Neural cell (in vitro differentiated cells): ENCODE measurements around the gene CTBP2. TPM values are rescaled to one million over a fixed set of nuclear protein-coding genes. Genes with fewer than 3 reads are reported as not detected.

Experiments used
- H2AFZ ChIP-seq: fragments of 200-600, 300-800 bp; sonication (generic), shearing (Covaris generic); 2 replicates; pipeline ENCODE4 v1.6.0; 2014; ENCODE audit warnings: low read depth, mild to moderate bottlenecking, antibody characterized with exemption, low read length, moderate library complexity
- H3F3A ChIP-seq: fragments of 200-600 bp; shearing (Covaris generic); 2 replicates; pipeline ENCODE4 v1.6.1; 2016; ENCODE audit warnings: mild to moderate bottlenecking, moderate library complexity, mixed read lengths, antibody characterized with exemption, low read length; ENCODE audit not compliant: insufficient read depth, poor library complexity, severe bottlenecking
- H3K27ac ChIP-seq: fragments of 200-600, 300-800 bp; sonication (generic), shearing (Covaris generic); 2 replicates; pipeline ENCODE4 v1.5.1; 2014; ENCODE audit warnings: mild to moderate bottlenecking, low read length, moderate library complexity
- H3K27me3 ChIP-seq: fragments of 300-800, 200-600 bp; sonication (generic), shearing (Covaris generic); 2 replicates; pipeline ENCODE4 v1.6.0; 2014; ENCODE audit warnings: mild to moderate bottlenecking, low read depth, low read length, moderate library complexity; ENCODE audit not compliant: insufficient read depth
- H3K36me3 ChIP-seq: fragments of 300-800, 200-600 bp; sonication (generic), shearing (Covaris generic); 2 replicates; pipeline ENCODE4 v1.5.1; 2014; ENCODE audit warnings: mild to moderate bottlenecking, antibody characterized with exemption, low read length, moderate library complexity; ENCODE audit not compliant: insufficient read depth
- H3K4me2 ChIP-seq: fragments of 300-800, 200-600 bp; sonication (generic), shearing (Covaris generic); 2 replicates; pipeline ENCODE4 v1.6.0; 2014; ENCODE audit warnings: mild to moderate bottlenecking, low read length
- H3K4me3 ChIP-seq: fragments of 300-800, 200-600 bp; sonication (generic), shearing (Covaris generic); 2 replicates; pipeline ENCODE4 v1.5.1; 2014; ENCODE audit warnings: mild to moderate bottlenecking, low read length, moderate library complexity
- H3K79me2 ChIP-seq: fragments of 200-600 bp; shearing (Covaris generic); replicated peaks from 2 replicates; pipeline ENCODE4 v1.6.0; 2014; ENCODE audit warnings: mild to moderate bottlenecking, low read length, moderate library complexity; ENCODE audit not compliant: insufficient read depth
- H3K9ac ChIP-seq: fragments of 300-800, 200-600 bp; sonication (generic), shearing (Covaris generic); 2 replicates; pipeline ENCODE4 v1.6.1; 2016; ENCODE audit warnings: mild to moderate bottlenecking, low read length, mixed read lengths
- H3K9me2 ChIP-seq: fragments of 200-600 bp; shearing (Covaris generic); 2 replicates; pipeline ENCODE4 v1.6.1; 2016; ENCODE audit warnings: mild to moderate bottlenecking, low read length, mixed read lengths; ENCODE audit not compliant: insufficient read depth
- H3K9me3 ChIP-seq: fragments of 200-600, 300-800 bp; sonication (generic), shearing (Covaris generic); 2 replicates; pipeline ENCODE4 v1.6.1; 2016; ENCODE audit warnings: mild to moderate bottlenecking, mixed run types, low read length, moderate library complexity, mixed read lengths
- H4K20me1 ChIP-seq: fragments of 200-600 bp; shearing (Covaris generic); 2 replicates; pipeline ENCODE4 v1.6.1; 2016; ENCODE audit warnings: mild to moderate bottlenecking, mixed run types; ENCODE audit not compliant: insufficient read depth
- EZH2 ChIP-seq: fragments of 200-600, 300-800 bp; shearing (Covaris generic), sonication (generic); IDR thresholded peaks from 2 replicates; pipeline ENCODE4 v1.6.1; 2014; ENCODE audit warnings: antibody characterized with exemption, low read length, borderline replicate concordance, mild to moderate bottlenecking; ENCODE audit not compliant: insufficient read depth, poor library complexity, severe bottlenecking
- POLR2AphosphoS5 ChIP-seq: IDR thresholded peaks from 2 replicates; pipeline ENCODE4 v1.6.1; 2012
- RAD21 ChIP-seq: fragments of 450-650 bp; conservative IDR thresholded peaks from 2 replicates; pipeline ENCODE4 v1.6.1; 2014; ENCODE audit warnings: antibody characterized with exemption, mild to moderate bottlenecking, moderate library complexity
- SMC3 ChIP-seq: fragments of 450-650 bp; conservative IDR thresholded peaks from 2 replicates; pipeline ENCODE4 v1.6.1; 2014; ENCODE audit warnings: antibody characterized with exemption, mild to moderate bottlenecking, moderate library complexity; ENCODE audit not compliant: poor library complexity
- polyA plus RNA-seq: library from polyadenylated mRNA; depleted of rRNA; stranded (reverse); fragments of >200 nt; gene quantifications from 2 replicates; pipeline ENCODE4 v1.2.3, GENCODE V29; 2014
- TF ChIP-seq, protein P1 (sequence below): fragments of 450-650 bp; IDR thresholded peaks from 2 replicates; pipeline ENCODE4 v1.5.1; 2014; ENCODE audit warnings: antibody characterized with exemption, mild to moderate bottlenecking, moderate library complexity; ENCODE audit not compliant: poor library complexity, severe bottlenecking

CTBP2 gene
- polyA plus RNA-seq, 1 donor from 2014 or later = 59.5 TPM

DNA sequence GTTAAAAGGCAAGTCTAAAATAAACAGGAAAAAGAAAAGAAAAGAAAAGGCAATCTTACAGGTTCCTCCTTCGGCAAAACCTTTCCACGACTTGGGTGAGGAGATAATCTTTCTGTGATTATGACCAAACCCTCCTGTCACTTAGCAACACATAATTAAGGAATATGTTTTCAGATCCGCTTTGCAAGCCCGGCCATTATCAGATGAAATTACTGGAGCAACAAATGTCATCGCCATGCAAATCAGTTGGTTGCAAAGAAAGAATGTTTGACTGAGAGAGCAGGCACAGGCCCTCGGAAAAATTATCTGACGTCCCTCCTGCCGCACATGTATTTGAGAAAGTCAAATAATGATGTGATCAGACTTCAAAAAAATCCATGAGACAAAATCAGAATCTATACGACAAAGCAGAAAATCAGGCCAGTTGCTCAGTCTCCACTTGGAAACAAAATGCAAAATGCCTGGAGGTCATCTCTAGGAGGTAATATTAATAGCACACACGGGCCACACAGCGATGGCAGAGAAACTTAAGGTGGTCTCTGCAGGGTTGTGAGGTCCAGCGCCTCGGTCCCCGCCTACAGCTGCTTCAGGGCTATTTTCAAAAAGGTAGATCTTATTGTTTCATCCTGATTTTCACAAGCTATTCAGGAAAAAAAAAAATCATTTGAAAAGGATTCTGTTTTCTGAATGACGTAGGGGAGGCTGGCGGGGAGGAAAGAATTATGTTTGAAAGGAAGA is 135.7 kb downstream of the CTBP2 start:
- TF ChIP-seq, protein P1, sequence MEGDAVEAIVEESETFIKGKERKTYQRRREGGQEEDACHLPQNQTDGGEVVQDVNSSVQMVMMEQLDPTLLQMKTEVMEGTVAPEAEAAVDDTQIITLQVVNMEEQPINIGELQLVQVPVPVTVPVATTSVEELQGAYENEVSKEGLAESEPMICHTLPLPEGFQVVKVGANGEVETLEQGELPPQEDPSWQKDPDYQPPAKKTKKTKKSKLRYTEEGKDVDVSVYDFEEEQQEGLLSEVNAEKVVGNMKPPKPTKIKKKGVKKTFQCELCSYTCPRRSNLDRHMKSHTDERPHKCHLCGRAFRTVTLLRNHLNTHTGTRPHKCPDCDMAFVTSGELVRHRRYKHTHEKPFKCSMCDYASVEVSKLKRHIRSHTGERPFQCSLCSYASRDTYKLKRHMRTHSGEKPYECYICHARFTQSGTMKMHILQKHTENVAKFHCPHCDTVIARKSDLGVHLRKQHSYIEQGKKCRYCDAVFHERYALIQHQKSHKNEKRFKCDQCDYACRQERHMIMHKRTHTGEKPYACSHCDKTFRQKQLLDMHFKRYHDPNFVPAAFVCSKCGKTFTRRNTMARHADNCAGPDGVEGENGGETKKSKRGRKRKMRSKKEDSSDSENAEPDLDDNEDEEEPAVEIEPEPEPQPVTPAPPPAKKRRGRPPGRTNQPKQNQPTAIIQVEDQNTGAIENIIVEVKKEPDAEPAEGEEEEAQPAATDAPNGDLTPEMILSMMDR = no peak
- TF ChIP-seq RAD21 = no peak
- no peaks in the 10 kb centered on the region for H3K27me3 ChIP-seq
- H3K27ac ChIP-seq = peak overlapping the region; percentile 11
- no peaks in the 10 kb centered on the region for H3K9me3 ChIP-seq
- H3K4me3 ChIP-seq = peak overlapping the region; percentile 23
- H3K9ac ChIP-seq = no peak overlapping the region
- no peaks in the 10 kb centered on the region for H4K20me1 ChIP-seq
- peaks cover 21% of the 10 kb centered on the region for H3K79me2 ChIP-seq
- H3K36me3 ChIP-seq = no peaks in the 10 kb centered on the region
- H3K4me2 ChIP-seq = peak overlapping the region; percentile 12
- H3F3A ChIP-seq = no peaks in the 10 kb centered on the region
- H3K9me2 ChIP-seq = no peaks in the 10 kb centered on the region
- H2AFZ ChIP-seq = no peak overlapping the region

DNA sequence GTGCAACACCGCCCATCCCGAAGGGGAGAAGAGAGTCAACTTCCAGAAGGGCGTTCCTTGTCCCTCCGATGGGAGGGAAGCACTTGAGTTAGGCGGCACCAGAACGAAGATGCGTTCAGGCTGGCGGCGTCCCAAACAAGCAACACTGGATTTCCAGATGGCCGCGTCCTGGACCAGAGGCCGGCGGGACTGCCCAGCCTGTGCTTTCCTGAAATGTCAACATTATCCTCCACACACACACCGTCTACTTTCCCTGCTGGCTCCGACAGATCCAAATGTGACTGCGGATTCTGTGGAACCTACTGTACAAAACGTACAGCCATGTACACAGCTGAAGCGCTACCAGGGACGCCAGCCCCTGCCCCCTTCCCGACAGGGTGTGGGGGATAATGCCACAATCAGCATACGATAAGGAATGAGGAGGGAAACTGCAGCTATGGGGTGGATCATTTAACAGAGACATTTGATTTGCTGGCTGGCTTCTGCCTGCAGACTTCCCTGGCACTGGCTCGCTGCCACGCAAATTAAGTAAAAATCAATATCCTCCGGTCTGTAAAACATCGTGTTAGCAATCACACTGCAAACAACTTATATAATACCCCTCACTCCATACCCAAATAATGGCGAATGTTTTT is 136.4 kb downstream of the CTBP2 start:
- peaks cover 28% of the 10 kb centered on the region for H3K79me2 ChIP-seq
- H3K9me2 ChIP-seq = no peaks in the 10 kb centered on the region
- peak overlapping the region; percentile 23 for H3K4me3 ChIP-seq
- H3K4me2 ChIP-seq = peak overlapping the region; percentile 12
- no peak overlapping the region for H2AFZ ChIP-seq
- H3F3A ChIP-seq = no peaks in the 10 kb centered on the region
- no peaks in the 10 kb centered on the region for H4K20me1 ChIP-seq
- no peaks in the 10 kb centered on the region for H3K36me3 ChIP-seq
- peak overlapping the region; percentile 11 for H3K27ac ChIP-seq
- H3K9ac ChIP-seq = no peak overlapping the region
- H3K27me3 ChIP-seq = no peaks in the 10 kb centered on the region
- TF ChIP-seq POLR2AphosphoS5 = no peak
- TF ChIP-seq SMC3 = no peak
- no peak for TF ChIP-seq EZH2
- TF ChIP-seq, protein P1 = no peak
- no peaks in the 10 kb centered on the region for H3K9me3 ChIP-seq

DNA sequence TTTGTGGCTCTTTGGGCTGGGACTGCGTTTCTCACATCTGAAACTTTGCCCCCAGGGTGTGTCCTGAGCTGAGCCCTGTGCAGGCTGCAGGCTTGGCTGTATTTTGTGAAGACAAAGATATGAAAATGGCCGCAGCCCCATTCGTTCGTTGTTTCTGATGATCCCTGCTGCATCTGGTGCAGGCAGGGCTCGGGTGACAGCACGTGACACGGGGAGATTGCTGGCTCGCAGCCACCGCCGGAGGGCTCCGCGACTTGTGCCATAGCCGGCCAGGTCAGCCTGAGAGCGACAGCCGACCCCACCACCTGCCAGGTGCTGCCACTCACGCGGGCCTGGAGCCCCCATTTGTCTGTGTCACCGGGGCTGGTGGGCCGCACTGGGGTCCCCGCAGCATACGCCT is 137.1 kb downstream of the CTBP2 start:
- Histone ChIP-seq H2AFZ (no peak overlapping the region), H3K4me3 (no peak overlapping the region), H3K36me3 (no peaks in the 10 kb centered on the region), H3K4me2 (no peak overlapping the region), H3F3A (no peaks in the 10 kb centered on the region), H3K9me2 (no peaks in the 10 kb centered on the region), H3K9ac (no peak overlapping the region), H3K27me3 (no peaks in the 10 kb centered on the region), H4K20me1 (no peaks in the 10 kb centered on the region), H3K79me2 (peaks cover 33% of the 10 kb centered on the region), H3K27ac (no peak overlapping the region), H3K9me3 (no peaks in the 10 kb centered on the region)
- TF ChIP-seq RAD21 = no peak
